H1 (cell line): Measurements from ENCODE around the gene USB1. TPM values are rescaled to one million over a fixed set of nuclear protein-coding genes. Genes with fewer than 3 reads are reported as not detected.

ENCODE experiments used
- CTCF ChIA-PET: fragments of 300-600 bp; sonication (Branson Sonifier 250); formaldehyde crosslinking; loops from one replicate; lab custom pipeline; 2021; ENCODE audit not compliant: partially characterized antibody; lab: Charles Lee
- POLR2A ChIA-PET: fragments of 300-600 bp; sonication (Branson Sonifier 250); formaldehyde crosslinking; loops from one replicate; lab custom pipeline; 2021; ENCODE audit warnings: inconsistent platforms; ENCODE audit not compliant: partially characterized antibody; lab: Charles Lee
- DNase-seq, 2 experiments: peaks; one replicate each; pipeline versions ENCODE4 v3.0.0 to v3.0.0-alpha.2; 2010 to 2022; ENCODE audit warnings: low spot score in 2 of 2, low read depth in 1 of 2, mixed read lengths in 1 of 2
- FAIRE-seq: peaks from 2 replicates; lab custom pipeline; 2011; peaks lifted over from hg19 to GRCh38; lab: Jason Lieb, UNC
- H2AFZ ChIP-seq: 2 replicates; pipeline ENCODE4 v1.8.1; 2012; ENCODE audit warnings: low read length, inconsistent platforms
- H2AK5ac ChIP-seq: 2 replicates; pipeline ENCODE4 v1.6.1; 2013; ENCODE audit warnings: low read depth, low read length
- H2BK120ac ChIP-seq: replicated peaks from 2 replicates; pipeline ENCODE3; 2013; ENCODE audit warnings: low read depth, low read length, inconsistent platforms
- H2BK12ac ChIP-seq: 2 replicates; pipeline ENCODE4 v1.6.1; 2013; ENCODE audit warnings: low read depth, low read length
- H2BK15ac ChIP-seq: 2 replicates; pipeline ENCODE4 v1.6.1; 2013; ENCODE audit warnings: low read length
- H2BK20ac ChIP-seq: 2 replicates; pipeline ENCODE4 v1.6.1; 2013; ENCODE audit warnings: low read length
- H2BK5ac ChIP-seq: 2 replicates; pipeline ENCODE4 v1.6.1; 2013; ENCODE audit warnings: low read depth, low read length
- H3K14ac ChIP-seq: 2 replicates; pipeline ENCODE4 v1.6.1; 2013; ENCODE audit warnings: inconsistent platforms; ENCODE audit not compliant: insufficient read length
- H3K18ac ChIP-seq: 2 replicates; pipeline ENCODE4 v1.6.1; 2013; ENCODE audit warnings: low read length; ENCODE audit errors: extremely low read depth
- H3K23ac ChIP-seq: 2 replicates; pipeline ENCODE4 v1.6.1; 2013; ENCODE audit warnings: inconsistent platforms; ENCODE audit not compliant: insufficient read length
- H3K23me2 ChIP-seq: 2 replicates; pipeline ENCODE4 v1.6.1; 2013; ENCODE audit warnings: low read depth, low read length
- H3K27ac ChIP-seq: 2 replicates; pipeline ENCODE4 v1.6.1; 2011; ENCODE audit warnings: low read depth, low read length, inconsistent platforms
- H3K27me3 ChIP-seq, 4 experiments: replicated peaks in 1 of 4; 1 replicate in 1 of 4; 2 replicates in 3 of 4; pipeline versions ENCODE4 v1.6.1 to v1.8.1; 2011 to 2013; ENCODE audit warnings: low read length in 3 of 4, mild to moderate bottlenecking in 3 of 4, inconsistent platforms in 2 of 4, mixed read lengths in 2 of 4, moderate library complexity in 1 of 4; ENCODE audit not compliant: control insufficient read depth in 3 of 4, insufficient read depth in 3 of 4; ENCODE audit errors: extremely low read depth in 1 of 4
- H3K36me3 ChIP-seq, 4 experiments: 2 replicates each; pipeline versions ENCODE4 v1.6.1 to v1.8.1; 2011 to 2013; ENCODE audit warnings: mild to moderate bottlenecking in 4 of 4, low read length in 3 of 4, moderate library complexity in 2 of 4, control low read depth in 1 of 4, inconsistent platforms in 1 of 4; ENCODE audit not compliant: insufficient read depth in 4 of 4, control insufficient read depth in 2 of 4
- H3K4ac ChIP-seq: replicated peaks from 2 replicates; pipeline ENCODE3; 2013; ENCODE audit warnings: low read length, low read depth, mixed read lengths, inconsistent platforms; ENCODE audit not compliant: insufficient read length
- H3K4me1 ChIP-seq, 4 experiments: replicated peaks in 1 of 4; 1 replicate in 1 of 4; 2 replicates in 3 of 4; pipeline versions ENCODE4 v1.6.1 to v1.8.1; 2011 to 2013; ENCODE audit warnings: low read length in 3 of 4, inconsistent platforms in 2 of 4, mixed read lengths in 1 of 4; ENCODE audit not compliant: insufficient read depth in 4 of 4, control insufficient read depth in 3 of 4
- H3K4me2 ChIP-seq, 2 experiments: 2 replicates each; pipeline versions ENCODE4 v1.6.1 to v1.8.1; 2011 to 2013; ENCODE audit warnings: low read depth in 2 of 2, low read length in 2 of 2, control low read depth in 1 of 2, inconsistent platforms in 1 of 2, mild to moderate bottlenecking in 1 of 2; ENCODE audit not compliant: insufficient read depth in 1 of 2
- H3K4me3 ChIP-seq, 4 experiments: fragments of 200-600, 300-600 bp in 1 of 4; sonication (generic), shearing (Covaris generic), sonication (Bioruptor Twin) in 1 of 4; 2 replicates each; pipeline versions ENCODE4 v1.5.1 to v1.8.1; 2011 to 2016; ENCODE audit warnings: low read length in 4 of 4, low read depth in 3 of 4, control low read depth in 2 of 4, inconsistent platforms in 2 of 4, mild to moderate bottlenecking in 2 of 4, mixed read lengths in 1 of 4, moderate library complexity in 1 of 4; ENCODE audit not compliant: insufficient read depth in 2 of 4; ENCODE audit errors: extremely low read depth in 1 of 4
- H3K56ac ChIP-seq: replicated peaks from 2 replicates; pipeline ENCODE3; 2013; ENCODE audit warnings: low read depth, mild to moderate bottlenecking, mixed read lengths, low read length, inconsistent platforms; ENCODE audit not compliant: insufficient read length
- H3K79me1 ChIP-seq: 2 replicates; pipeline ENCODE4 v1.6.1; 2013; ENCODE audit warnings: low read depth, low read length, control low read depth
- H3K79me2 ChIP-seq, 2 experiments: 2 replicates each; pipeline versions ENCODE4 v1.6.1 to v1.8.1; 2012 to 2013; ENCODE audit warnings: low read length in 2 of 2, mild to moderate bottlenecking in 2 of 2, inconsistent platforms in 1 of 2; ENCODE audit not compliant: insufficient read depth in 2 of 2, control insufficient read depth in 1 of 2
- H3K9ac ChIP-seq, 4 experiments: replicated peaks in 1 of 4; 1 replicate in 1 of 4; 2 replicates in 3 of 4; pipeline versions ENCODE4 v1.6.1 to v1.8.1; 2011 to 2013; ENCODE audit warnings: low read depth in 3 of 4, low read length in 3 of 4, control low read depth in 2 of 4, mild to moderate bottlenecking in 2 of 4, moderate library complexity in 2 of 4, inconsistent platforms in 1 of 4; ENCODE audit errors: extremely low read depth in 1 of 4
- H3K9me3 ChIP-seq, 2 experiments: 2 replicates each; pipeline versions ENCODE4 v1.6.1 to v1.8.1; 2012 to 2013; ENCODE audit warnings: mild to moderate bottlenecking in 2 of 2, moderate library complexity in 2 of 2, control low read depth in 1 of 2, inconsistent platforms in 1 of 2, low read depth in 1 of 2, low read length in 1 of 2, mixed read lengths in 1 of 2; ENCODE audit not compliant: insufficient read depth in 2 of 2
- H4K20me1 ChIP-seq, 2 experiments: replicated peaks in 1 of 2; 2 replicates each; pipeline versions ENCODE3 to v1.8.1; 2011 to 2013; ENCODE audit warnings: inconsistent platforms in 2 of 2, low read length in 2 of 2, mild to moderate bottlenecking in 1 of 2; ENCODE audit not compliant: insufficient read depth in 2 of 2, control insufficient read depth in 1 of 2
- H4K5ac ChIP-seq: 2 replicates; pipeline ENCODE4 v1.6.1; 2013; ENCODE audit warnings: low read length, low read depth, mixed read lengths, inconsistent platforms; ENCODE audit not compliant: insufficient read length
- H4K8ac ChIP-seq: 2 replicates; pipeline ENCODE4 v1.8.0; 2013; ENCODE audit warnings: mild to moderate bottlenecking, moderate library complexity, low read length, inconsistent platforms; ENCODE audit not compliant: insufficient read depth; ENCODE audit errors: extremely low read depth
- H4K91ac ChIP-seq: replicated peaks from 2 replicates; pipeline ENCODE3; 2013; ENCODE audit warnings: low read length, mixed read lengths, inconsistent platforms; ENCODE audit not compliant: insufficient read length
- JUN ChIP-seq: IDR thresholded peaks from 2 replicates; pipeline ENCODE4 v1.6.1; 2011; ENCODE audit warnings: low read depth, mild to moderate bottlenecking, improper control_type of control experiment, low read length
- RNF2 ChIP-seq: fragments of 200-900, 300-1000 bp; sonication (generic); IDR thresholded peaks from 2 replicates; pipeline ENCODE4 v1.7.1; 2016; ENCODE audit warnings: borderline replicate concordance, low read depth, mild to moderate bottlenecking, antibody characterized with exemption, low read length; ENCODE audit not compliant: poor library complexity, severe bottlenecking; ENCODE audit errors: missing control alignments
- SIX5 ChIP-seq: IDR thresholded peaks from 2 replicates; pipeline ENCODE4 v1.6.1; 2011; ENCODE audit warnings: mild to moderate bottlenecking, low read depth, low read length
- TEAD4 ChIP-seq: IDR thresholded peaks from 2 replicates; pipeline ENCODE4 v1.6.1; 2012; ENCODE audit warnings: low read depth, low read length, inconsistent platforms, mixed read lengths
- WGBS, 2 experiments: shearing (Covaris generic) in 1 of 2; methylation state at CpG; one replicate each; pipeline versions ENCODE4 v1.1.6 to v1.1.7; 2013 to 2015; ENCODE audit warnings: low lambda C conversion rate in 2 of 2, mixed read lengths in 2 of 2, inconsistent platforms in 1 of 2, low coverage in 1 of 2, missing lambda C conversion rate in 1 of 2; ENCODE audit not compliant: insufficient replicate concordance in 2 of 2, insufficient coverage in 1 of 2, insufficient read length in 1 of 2; ENCODE audit errors: extremely low coverage in 1 of 2, missing lambda C conversion rate in 1 of 2; 5-methylcytosine and 5-hydroxymethylcytosine counted together
- polyA plus RNA-seq, 7 experiments: library from polyadenylated mRNA; depleted of rRNA in 3 of 7; stranded (reverse) in 5 of 7; unstranded in 2 of 7; fragments of >200 nt in 5 of 7; fragments of 200-250 nt in 2 of 7; gene quantifications; 1 replicate in 5 of 7; 2 replicates in 1 of 7; 4 replicates in 1 of 7; pipeline versions ENCODE4 v1.2.1 to v1.2.3, GENCODE V29; 2011 to 2013; ENCODE audit warnings: missing spikeins in 2 of 7, mixed read lengths in 2 of 7
- total RNA-seq: library from RNA; stranded (reverse); fragmentation: NEBNext Ultra II Directional; extraction: Animal tissue kit (Norgen Biotek cat#: 25700); gene quantifications from 2 replicates; pipeline ENCODE4 v1.2.1, GENCODE V29; 2021

The USB1 gene
- total and polyA plus RNA-seq, 2 of the 8 experiments (the other 6 are each of a cell fraction or from before 2014, with no cell fraction given): 65.4 to 75.9 TPM

GRCh38 chr16:57995721-57996405 lies 5.3 kb upstream of the USB1 start:
- POLR2A ChIA-PET: interaction anchor here (1.2 kb wide), 1 partner anchor 21 kb away, joined by 3 read pairs; no protein-coding TSS in a partner anchor
- CTCF ChIA-PET: interaction anchor here (0.9 to 26.3 kb wide), 5 partner anchors 15 to 236 kb away, joined by 3 to 305 read pairs (median 3); no protein-coding TSS in a partner anchor

More at GRCh38 chr16:57995721-57996405, 5.3 kb upstream of the USB1 start:
- H3K14ac ChIP-seq: no peak overlapping the region
- no peak overlapping the region for H3K4ac ChIP-seq
- peaks cover 1 to 7% of the 10 kb centered on the region in 2 experiments for H4K20me1 ChIP-seq
- no peak overlapping the region for H3K4me3 ChIP-seq
- H2BK12ac ChIP-seq: no peak overlapping the region
- no peak overlapping the region for H2AFZ ChIP-seq
- H2BK120ac ChIP-seq: no peak overlapping the region
- no peak overlapping the region for H3K9ac ChIP-seq
- DNase-seq: no peak
- WGBS, 2 experiments: 87% methylated on average over 18 of the region's 18 CpGs; no CpG with 5 or more reads in 1 of the 2 experiments
- H3K36me3 ChIP-seq: peaks cover 0 to 12% (median 3%) of the 10 kb centered on the region in 4 experiments; a peak in 4 of 8 replicates
- FAIRE-seq: no peak
- no peak overlapping the region; the same call in 1 of the 2 replicates for H3K27ac ChIP-seq
- no peaks in the 10 kb centered on the region for H3K79me1 ChIP-seq
- no peak overlapping the region; the same call in 1 of the 2 replicates for H2BK15ac ChIP-seq
- no peak overlapping the region for H3K23ac ChIP-seq
- no peak overlapping the region for H3K18ac ChIP-seq
- no peak overlapping the region for H4K91ac ChIP-seq
- H3K4me1 ChIP-seq: peaks cover 4 to 14% (median 7%) of the 10 kb centered on the region in 4 experiments; a peak in 6 of 7 replicates
- H2BK20ac ChIP-seq: no peak overlapping the region
- no peak overlapping the region for H4K5ac ChIP-seq
- no peak overlapping the region for H2AK5ac ChIP-seq
- no peaks in the 10 kb centered on the region for H3K79me2 ChIP-seq
- no peak overlapping the region for H3K4me2 ChIP-seq
- H3K56ac ChIP-seq: no peak overlapping the region
- no peaks in the 10 kb centered on the region for H3K9me3 ChIP-seq
- peaks cover 0 to 3% (median 0%) of the 10 kb centered on the region in 4 experiments; a peak in 2 of 7 replicates for H3K27me3 ChIP-seq
- H3K23me2 ChIP-seq: peaks cover 2% of the 10 kb centered on the region; the same call in 1 of the 2 replicates
- H4K8ac ChIP-seq: no peak overlapping the region; the same call in 1 of the 2 replicates
- no peak for TF ChIP-seq JUN
- no peak for TF ChIP-seq SIX5
- no peak for TF ChIP-seq RNF2
- no peak for TF ChIP-seq TEAD4
- H2BK5ac ChIP-seq: no peak overlapping the region
